HCT116 (cell line): Measurements from ENCODE around the gene PTPRA. TPM values are rescaled to one million over a fixed set of nuclear protein-coding genes. Genes with fewer than 3 reads are reported as not detected.

Experiments
- ATAC-seq: fragments of 200-7000 bp; cut with Tn5 transposase; 2 replicates; pipeline ENCODE4 v1.9.1; 2020; ENCODE audit warnings: mild to moderate bottlenecking, moderate library complexity
- BruUV-seq: library from RNA; stranded (reverse); fragments of 400-500 nt; replicated peaks from 2 replicates; lab custom pipeline; 2021; lab: Mats Ljungman, UMichigan
- CTCF ChIA-PET: fragments of 300-600 bp; sonication (Branson Sonifier 250); formaldehyde crosslinking; loops from one replicate; lab custom pipeline; 2021; ENCODE audit warnings: antibody characterized with exemption; lab: Charles Lee
- POLR2A ChIA-PET: fragments of 300-600, 350-600 bp; sonication (Branson Sonifier 250); formaldehyde crosslinking; loops from one replicate; lab custom pipeline; 2021; ENCODE audit warnings: antibody characterized with exemption; lab: Charles Lee
- RAD21 ChIA-PET, 2 experiments: fragments of 300-600 bp; sonication (Branson Sonifier 250); formaldehyde crosslinking; loops; one replicate each; lab custom pipeline; 2023; ENCODE audit warnings: low total read pairs in 2 of 2; ENCODE audit not compliant: uncharacterized antibody in 2 of 2, unreplicated experiment in 2 of 2, low non-redundant PET in 1 of 2; lab: Charles Lee
- DNase-seq: peaks from one replicate; pipeline ENCODE4 v3.0.0-alpha.2; 2010; ENCODE audit warnings: low read depth, low spot score
- H2AFZ ChIP-seq: fragments of 200-600 bp; shearing (Covaris generic), sonication (generic); 2 replicates; pipeline ENCODE4 v1.6.1; 2017; ENCODE audit warnings: low read depth, mixed run types, mixed read lengths, antibody characterized with exemption, low read length; ENCODE audit not compliant: poor library complexity, severe bottlenecking
- H3K27ac ChIP-seq: 2 replicates; pipeline ENCODE4 v1.5.1; 2012; ENCODE audit warnings: low read depth, low read length
- H3K27me3 ChIP-seq: fragments of 200-600 bp; sonication (generic); 2 replicates; pipeline ENCODE4 v1.6.1; 2016; ENCODE audit warnings: mixed run types, low read length, mixed read lengths; ENCODE audit not compliant: insufficient read depth
- H3K36me3 ChIP-seq, 2 experiments: fragments of 200-500 bp in 1 of 2; fragments of 200-600 bp in 1 of 2; sonication (Bioruptor generic) in 1 of 2; sonication (generic) in 1 of 2; 2 replicates each; pipeline versions ENCODE4 v1.5.1 to v1.6.1; 2014 to 2016; ENCODE audit warnings: low read length in 2 of 2, inconsistent platforms in 1 of 2, mixed read lengths in 1 of 2, mixed run types in 1 of 2; ENCODE audit not compliant: insufficient read depth in 2 of 2, control insufficient read depth in 1 of 2
- H3K4me1 ChIP-seq, 2 experiments: fragments of 200-600 bp in 1 of 2; sonication (generic) in 1 of 2; 2 replicates each; pipeline versions ENCODE4 v1.5.1 to v1.6.1; 2012 to 2017; ENCODE audit warnings: low read length in 2 of 2, inconsistent platforms in 1 of 2, mild to moderate bottlenecking in 1 of 2, mixed read lengths in 1 of 2, mixed run types in 1 of 2, moderate library complexity in 1 of 2; ENCODE audit not compliant: insufficient read depth in 2 of 2, control insufficient read depth in 1 of 2
- H3K4me2 ChIP-seq: fragments of 200-600 bp; sonication (generic); 2 replicates; pipeline ENCODE4 v1.6.1; 2017; ENCODE audit warnings: mixed run types, low read length, mixed read lengths
- H3K4me3 ChIP-seq, 2 experiments: fragments of 200-600 bp in 1 of 2; sonication (generic) in 1 of 2; replicated peaks in 1 of 2; 2 replicates each; pipeline ENCODE4 v1.5.1; 2011 to 2016; ENCODE audit warnings: low read length in 2 of 2, control low read depth in 1 of 2, low read depth in 1 of 2, mild to moderate bottlenecking in 1 of 2, mixed read lengths in 1 of 2, mixed run types in 1 of 2
- H3K79me2 ChIP-seq: fragments of 200-600 bp; sonication (generic); 2 replicates; pipeline ENCODE4 v1.6.1; 2017; ENCODE audit warnings: mild to moderate bottlenecking, mixed run types, low read length, moderate library complexity, mixed read lengths; ENCODE audit not compliant: insufficient read depth
- H3K9ac ChIP-seq: fragments of 200-600 bp; sonication (generic); 2 replicates; pipeline ENCODE4 v1.6.1; 2016; ENCODE audit warnings: low read length, mixed read lengths
- H3K9me2 ChIP-seq: fragments of 200-600 bp; sonication (generic), shearing (Covaris generic); 2 replicates; pipeline ENCODE4 v1.6.1; 2017; ENCODE audit warnings: mixed run types, mild to moderate bottlenecking, moderate library complexity; ENCODE audit not compliant: insufficient read depth
- H3K9me3 ChIP-seq, 2 experiments: fragments of 200-500 bp in 1 of 2; fragments of 200-600 bp in 1 of 2; sonication (Bioruptor generic) in 1 of 2; sonication (generic) in 1 of 2; 2 replicates each; pipeline ENCODE4 v1.6.1; 2014 to 2017; ENCODE audit warnings: low read length in 2 of 2, mixed read lengths in 2 of 2, inconsistent platforms in 1 of 2, low read depth in 1 of 2, mild to moderate bottlenecking in 1 of 2, mixed run types in 1 of 2, moderate library complexity in 1 of 2; ENCODE audit not compliant: control insufficient read depth in 1 of 2, insufficient read depth in 1 of 2
- H4K20me1 ChIP-seq: fragments of 200-600 bp; sonication (generic), shearing (Covaris generic); 2 replicates; pipeline ENCODE4 v1.6.1; 2017; ENCODE audit warnings: mixed run types, mild to moderate bottlenecking, moderate library complexity; ENCODE audit not compliant: insufficient read depth
- ATF3 ChIP-seq: IDR thresholded peaks from 2 replicates; pipeline ENCODE4 v1.6.1; 2012
- CBX3 ChIP-seq: IDR thresholded peaks from 2 replicates; pipeline ENCODE4 v1.6.1; 2012; ENCODE audit warnings: low read depth
- CEBPB ChIP-seq: IDR thresholded peaks from 2 replicates; pipeline ENCODE4 v1.6.1; 2012; ENCODE audit warnings: low read depth
- ELF1 ChIP-seq: IDR thresholded peaks from 2 replicates; pipeline ENCODE4 v1.6.1; 2012; ENCODE audit warnings: low read depth, borderline replicate concordance
- EZH2 ChIP-seq: fragments of 200-600 bp; sonication (generic); IDR thresholded peaks from 2 replicates; pipeline ENCODE4 v1.6.1; 2017; ENCODE audit warnings: antibody characterized with exemption, mixed run types
- EZH2phosphoT487 ChIP-seq: fragments of 200-600 bp; IDR thresholded peaks from 2 replicates; pipeline ENCODE4 v1.6.1; 2018; ENCODE audit warnings: antibody characterized with exemption, borderline replicate concordance
- JUND ChIP-seq: IDR thresholded peaks from 2 replicates; pipeline ENCODE4 v1.6.1; 2012
- MAX ChIP-seq: IDR thresholded peaks from 2 replicates; pipeline ENCODE4 v1.6.1; 2012
- POLR2A ChIP-seq: IDR thresholded peaks from 2 replicates; pipeline ENCODE4 v1.7.0; 2011; ENCODE audit warnings: borderline replicate concordance; ENCODE audit not compliant: insufficient read depth, insufficient read length; ENCODE audit errors: extremely low read depth
- RAD21 ChIP-seq: IDR thresholded peaks from 2 replicates; pipeline ENCODE4 v1.6.1; 2012; ENCODE audit warnings: low read depth, mild to moderate bottlenecking
- REST ChIP-seq: IDR thresholded peaks from 2 replicates; pipeline ENCODE4 v1.6.1; 2012; ENCODE audit warnings: low read depth
- SP1 ChIP-seq: IDR thresholded peaks from 2 replicates; pipeline ENCODE4 v1.6.1; 2012; ENCODE audit warnings: low read depth
- SRF ChIP-seq: IDR thresholded peaks from 2 replicates; pipeline ENCODE4 v1.6.1; 2012; ENCODE audit warnings: low read depth
- TCF7L2 ChIP-seq: IDR thresholded peaks from 2 replicates; pipeline ENCODE4 v1.7.0; 2011; ENCODE audit warnings: borderline replicate concordance, inconsistent platforms; ENCODE audit not compliant: insufficient read depth, insufficient read length; ENCODE audit errors: extremely low read depth
- ZBTB33 ChIP-seq: IDR thresholded peaks from 2 replicates; pipeline ENCODE4 v1.6.1; 2011; ENCODE audit warnings: mild to moderate bottlenecking, low read length, moderate library complexity; ENCODE audit not compliant: insufficient replicate concordance; ENCODE audit errors: extremely low read depth
- ZFX ChIP-seq: fragments of 450-650 bp; IDR thresholded peaks from 2 replicates; pipeline ENCODE4 v1.6.1; 2017
- ZNF274 ChIP-seq: fragments of 200-500 bp; sonication (Bioruptor generic); IDR thresholded peaks from 2 replicates; pipeline ENCODE4 v1.6.1; 2014; ENCODE audit warnings: mild to moderate bottlenecking, low read depth, low read length, inconsistent platforms
- intact Hi-C: fragments of 100-400 bp; cut with micrococcal nuclease; formaldehyde crosslinking; loops from 2 replicates; pipeline ENCODE4 v1.10.0; 2022
- total RNA-seq: library from RNA; stranded (reverse); gene quantifications from one replicate; pipeline ENCODE4 v1.2.1, GENCODE V29; 2021; ENCODE audit not compliant: unreplicated experiment

PTPRA gene
- total RNA-seq, 1 experiment from 2014 or later = 44.6 TPM

GRCh38 chr20:2972126-2972525, 98.8 kb downstream of the PTPRA start:
- Histone ChIP-seq H3K4me3 (no peak overlapping the region), H4K20me1 (no peaks in the 10 kb centered on the region), H3K36me3 (no peaks in the 10 kb centered on the region; a peak in 1 of 4 replicates), H3K79me2 (peaks cover 4% of the 10 kb centered on the region), H3K4me2 (no peak overlapping the region), H3K27me3 (no peaks in the 10 kb centered on the region), H2AFZ (no peak overlapping the region), H3K27ac (no peak overlapping the region), H3K9me2 (no peaks in the 10 kb centered on the region), H3K4me1 (no peaks in the 10 kb centered on the region), H3K9ac (no peak overlapping the region), H3K9me3 (no peaks in the 10 kb centered on the region)
- intact Hi-C loops = no loop called here
- no TSS peak for BruUV-seq
- ChIA-PET POLR2A (no interaction called here), CTCF (interaction anchor here (0.7 kb wide), 1 partner anchor 9 kb away, joined by 3 read pairs; no protein-coding TSS in a partner anchor), RAD21 (no interaction called here)
- ATAC-seq (no peak), DNase-seq (no peak)
- TF ChIP-seq ZBTB33 (no peak), SRF (no peak), REST (no peak), EZH2 (no peak), SP1 (no peak), RAD21 (no peak), ELF1 (no peak), CEBPB (no peak), JUND (no peak), ATF3 (no peak), EZH2phosphoT487 (no peak), ZNF274 (no peak), TCF7L2 (no peak), MAX (no peak), CBX3 (no peak), POLR2A (no peak), ZFX (no peak)
